NCI-H146 treated with DMSO at 0.1 percent for 48 hours (cell line): Measurements from ENCODE around the gene FBXW12.
A peak's percentile ranks its signal among the peaks of the same experiment; 100 is the strongest.
"Not testable (repeated sequence)": the region's sequence is repeated elsewhere in the genome, so short reads cannot be mapped to it uniquely, and the experiment has no call there.

Experiments used
- DNase-seq: peaks from one replicate; lab custom pipeline; 2025; ENCODE audit not compliant: unreplicated experiment; lab: John Stamatoyannopoulos, UW

Gene FBXW12, protein sequence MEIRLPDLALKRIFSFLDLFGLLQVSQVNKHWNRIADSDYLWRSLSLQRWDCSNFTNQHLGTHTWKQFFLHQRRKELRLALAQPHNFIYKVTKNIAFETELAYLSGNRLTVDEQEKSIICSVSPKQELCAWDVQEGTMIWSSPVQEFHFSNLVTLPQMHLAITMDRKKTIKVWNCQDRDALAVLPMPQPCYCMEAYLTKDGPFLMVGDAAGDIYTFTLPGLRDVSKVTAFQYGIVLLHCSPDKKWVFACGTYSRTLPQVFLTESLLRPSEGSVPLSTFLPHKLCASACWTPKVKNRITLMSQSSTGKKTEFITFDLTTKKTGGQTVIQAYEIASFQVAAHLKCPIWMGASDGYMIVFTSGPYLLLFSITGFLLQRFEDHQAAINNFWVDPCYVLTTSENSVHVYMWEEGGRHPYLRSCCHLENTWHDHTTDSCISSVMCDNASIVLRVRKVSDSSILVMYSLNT

DNA sequence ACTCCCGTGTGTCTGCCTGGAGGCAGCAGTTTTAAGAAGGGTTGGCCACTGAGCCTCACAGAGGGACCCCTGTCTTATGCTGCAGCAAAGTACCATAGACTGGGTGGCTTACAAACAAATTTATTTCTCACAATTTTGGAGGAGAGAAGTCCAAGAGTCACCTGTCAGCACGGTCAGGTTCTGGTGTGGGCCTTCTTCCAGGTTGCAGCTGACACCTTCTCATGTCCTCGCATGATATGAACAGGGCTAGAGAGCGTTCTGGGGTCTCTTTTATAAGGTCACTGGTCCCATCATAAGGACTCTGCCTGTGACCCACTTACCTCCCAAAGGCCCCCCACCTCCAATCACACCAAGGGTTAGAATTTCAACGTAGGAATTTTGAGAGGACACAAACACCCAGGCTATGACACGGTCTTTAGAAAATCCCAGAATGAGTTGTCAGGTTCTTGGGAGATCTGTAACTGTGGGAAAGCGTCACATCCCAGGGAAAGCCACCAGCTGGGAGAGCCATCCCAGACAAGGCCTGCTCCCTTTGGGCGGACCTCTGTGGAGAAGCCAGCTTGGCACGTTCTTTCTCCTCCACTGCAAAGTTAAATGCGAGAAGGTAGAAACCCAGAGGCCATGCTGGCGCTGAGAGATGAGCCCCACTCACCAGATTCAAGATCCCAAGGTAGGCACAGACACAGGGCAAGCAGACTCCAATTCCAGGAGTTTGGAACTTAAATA, at the start of gene FBXW12:
Gene FBXW12, plus strand, starts transcription at position 569 of the 726 bp plus-strand sequence. CDS start 549 bp downstream, outside the sequence.
- no peak for DNase-seq

DNA sequence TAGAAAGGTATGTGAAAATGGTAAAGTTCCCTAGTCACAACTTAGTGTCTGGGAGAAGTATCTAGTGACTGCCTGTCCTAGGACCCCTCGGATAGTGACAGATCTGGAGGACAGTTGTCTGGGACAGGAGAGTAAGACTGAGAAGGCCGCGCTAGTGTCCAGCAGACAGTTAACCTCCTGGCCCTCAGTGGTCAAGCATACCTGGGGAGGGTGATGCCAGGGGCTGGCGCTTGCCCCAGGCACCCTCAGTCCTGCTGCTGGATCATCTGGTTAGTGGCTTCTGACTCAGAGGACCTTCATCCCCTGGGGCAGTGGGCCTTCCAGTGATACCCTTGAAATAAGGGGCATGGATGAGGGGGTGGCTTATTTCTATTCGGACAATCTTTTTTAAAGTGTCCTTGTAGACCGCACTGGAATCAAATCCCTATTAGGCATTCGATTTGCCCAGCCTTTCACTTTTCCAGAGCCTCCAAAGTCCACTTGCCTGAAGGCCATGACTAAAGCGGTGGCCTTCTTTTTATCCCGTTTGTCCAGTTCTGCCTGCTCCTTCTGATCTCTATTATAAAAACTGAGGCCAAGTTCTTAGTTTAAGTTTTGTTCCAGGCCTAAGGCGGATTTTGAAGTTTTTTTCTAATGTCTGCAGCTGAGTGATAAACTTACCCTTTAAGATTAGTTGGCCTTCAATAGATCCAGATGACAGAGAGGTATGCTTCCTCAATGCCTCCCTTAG, 40.1 kb upstream of the FBXW12 start:
- not testable (repeated sequence) for DNase-seq

GRCh38 chr3:48333346-48334245, 38.4 kb upstream of the FBXW12 start, which contains the start of gene SPINK8:
SPINK8 (minus strand) TSS chr3:48333661; CDS start chr3:48328341, 5,320 bp downstream.
- not testable (repeated sequence) for DNase-seq

DNA sequence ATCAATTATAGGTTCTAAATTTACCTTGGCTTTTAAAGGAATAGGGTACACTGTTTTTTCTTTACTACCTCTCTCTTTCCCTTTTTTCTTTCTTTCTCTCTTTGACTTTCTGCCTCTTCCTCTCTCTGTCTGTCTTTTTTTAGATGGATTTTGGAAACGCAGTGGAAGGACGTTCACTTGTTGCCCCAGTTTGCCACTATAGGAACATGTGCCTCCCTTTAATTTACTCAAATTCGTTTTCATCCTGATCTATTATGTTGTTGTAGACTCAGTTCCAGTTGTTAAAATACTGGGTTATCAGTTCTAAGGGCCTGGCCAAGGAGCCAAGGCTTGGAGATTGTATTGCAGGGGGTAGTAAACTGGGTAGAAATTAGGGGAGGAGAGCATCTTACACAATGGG, 37.4 kb upstream of the FBXW12 start:
- DNase-seq: no peak

DNA sequence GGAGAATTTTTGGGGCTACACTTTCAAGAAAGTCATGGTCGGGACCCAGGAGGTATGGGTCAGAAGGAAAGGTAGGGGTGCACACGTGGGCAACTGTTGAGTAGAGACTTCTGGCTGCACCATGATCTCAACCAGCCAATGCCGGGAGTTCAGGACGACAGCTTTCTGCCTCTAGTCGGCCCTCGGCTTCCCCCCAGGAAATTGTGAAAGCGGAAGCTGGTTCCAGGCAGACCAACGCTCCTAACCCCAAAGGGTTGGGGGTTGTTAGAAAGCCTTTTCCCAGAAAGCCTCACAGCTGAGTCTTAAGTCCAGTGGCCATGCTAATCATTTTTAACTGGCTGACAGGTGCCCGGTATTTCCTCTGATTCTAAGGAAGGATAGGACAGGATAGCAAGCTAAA, 36.7 kb upstream of the FBXW12 start:
- not testable (repeated sequence) for DNase-seq

GRCh38 chr3:48337536-48337935, 34.5 kb upstream of the FBXW12 start:
- not testable (repeated sequence) for DNase-seq

DNA sequence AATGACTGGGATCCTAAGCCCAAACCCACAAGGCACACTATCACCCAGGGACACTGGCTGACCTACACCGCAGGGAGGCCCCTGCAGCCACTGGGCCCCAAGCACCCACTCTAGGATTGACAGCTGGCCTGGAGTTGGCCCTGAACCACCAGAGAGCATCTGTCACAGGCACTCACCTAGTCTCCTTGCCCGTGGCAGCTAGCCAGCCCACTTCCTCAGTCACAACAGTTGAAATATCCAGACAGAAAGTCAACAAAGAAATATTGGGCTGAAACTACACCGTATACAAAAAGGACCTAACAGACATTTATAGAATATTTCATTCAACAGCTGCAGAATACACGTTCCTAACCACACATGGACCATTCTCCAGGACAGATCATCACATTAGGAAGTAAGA, 33.4 kb upstream of the FBXW12 start:
- no peak for DNase-seq

- DNase-seq: no peak
These were observed 28.6 kb upstream of the FBXW12 start for GRCh38 chr3:48343432-48343831.

- DNase-seq: no peak
These were observed 27.0 kb upstream of the FBXW12 start for GRCh38 chr3:48344867-48345507.

DNA sequence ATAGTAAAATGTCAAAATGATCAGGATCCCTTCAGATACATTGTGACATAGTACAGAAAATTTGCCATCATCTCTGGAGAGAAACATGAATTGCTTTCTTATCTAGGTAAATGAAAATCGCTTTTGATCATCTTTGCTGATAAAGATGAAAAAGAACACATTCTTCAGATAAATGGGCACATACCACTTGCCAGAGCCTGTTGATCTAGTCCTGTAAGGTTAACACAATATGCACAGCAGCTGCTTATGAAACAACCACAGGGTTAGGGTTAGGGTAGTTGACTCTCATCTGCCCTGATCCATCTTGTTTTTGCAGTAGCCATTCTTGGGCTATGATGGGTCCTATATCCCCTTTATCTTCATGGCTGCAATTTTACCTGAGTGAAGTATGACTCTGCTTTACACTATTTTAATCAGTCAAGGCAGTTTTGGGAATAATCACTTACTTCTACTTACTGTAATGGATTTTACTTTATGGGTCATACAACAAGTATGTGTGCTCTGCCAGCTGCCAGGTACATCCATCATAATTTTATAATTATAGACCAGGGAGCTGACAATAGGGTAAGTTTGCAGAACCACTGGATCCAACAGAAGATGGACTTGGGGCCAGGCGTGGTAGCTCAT, 26.0 kb upstream of the FBXW12 start:
- no peak for DNase-seq

DNA sequence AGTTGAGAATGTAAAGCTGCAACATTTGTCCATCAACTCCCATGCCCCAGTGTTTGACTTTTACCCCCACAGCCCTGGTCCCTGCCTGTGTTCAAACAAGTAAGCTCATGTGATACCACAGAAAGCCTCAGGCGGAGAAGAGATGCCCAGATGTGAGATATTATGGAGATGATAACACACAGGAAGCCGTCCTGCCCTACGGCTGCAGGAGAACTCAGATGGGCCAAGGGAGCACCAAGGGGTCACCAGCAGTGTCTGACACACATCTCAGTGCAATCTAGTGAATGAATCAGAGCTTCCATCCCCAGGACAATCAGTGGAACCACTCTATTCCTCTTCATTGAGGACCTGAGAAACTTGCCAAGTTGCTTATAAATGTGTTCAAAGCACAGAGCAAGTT, 24.5 kb upstream of the FBXW12 start:
- no peak for DNase-seq

GRCh38 chr3:48352546-48352945, 19.5 kb upstream of the FBXW12 start:
- no peak for DNase-seq

DNA sequence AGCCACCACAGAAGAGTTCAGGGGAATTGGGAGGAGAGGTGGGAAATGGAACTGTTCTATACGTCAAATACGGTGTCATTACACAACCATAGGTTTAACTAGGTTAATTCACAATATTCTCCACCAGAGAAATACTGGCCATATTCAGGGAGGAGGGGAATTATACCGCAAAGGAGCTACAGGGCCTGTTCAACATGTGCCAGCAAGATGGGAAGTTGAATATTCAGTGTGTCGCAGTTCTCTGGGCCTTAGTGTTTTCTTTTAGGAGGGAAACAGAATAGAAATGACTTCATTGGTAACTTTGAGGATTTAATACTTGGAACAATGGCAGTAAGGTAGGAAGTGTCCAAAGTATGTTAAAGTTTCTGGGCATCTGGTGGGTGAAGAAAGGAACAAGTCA, 18.0 kb upstream of the FBXW12 start:
- no peak for DNase-seq

- DNase-seq: no peak
These were observed 15.6 kb upstream of the FBXW12 start for GRCh38 chr3:48356419-48356818.

DNA sequence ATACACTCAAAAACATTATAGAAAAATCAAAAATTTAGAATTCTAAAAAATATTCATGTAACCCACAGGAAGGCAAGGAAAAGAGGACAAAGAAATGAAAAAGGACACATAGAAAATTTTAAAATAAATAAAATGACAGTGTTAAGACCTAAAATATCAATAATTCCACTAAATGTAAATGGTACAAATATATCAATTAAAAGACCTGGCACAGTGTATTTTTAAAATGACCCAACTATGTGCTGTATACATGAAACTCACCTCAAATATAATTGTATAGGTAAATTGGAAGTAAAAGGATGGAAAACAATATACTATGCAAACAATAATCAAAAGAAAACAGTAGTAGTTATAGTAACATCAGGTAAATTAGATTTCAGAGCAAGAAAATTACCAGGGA, 10.1 kb upstream of the FBXW12 start:
- DNase-seq: no peak

- DNase-seq: no peak
These were observed 7.2 kb upstream of the FBXW12 start for GRCh38 chr3:48364840-48365239.

GRCh38 chr3:48367201-48367600, 4.8 kb upstream of the FBXW12 start:
- peak; percentile 18 for DNase-seq

- DNase-seq: no peak
These were observed 2.2 kb upstream of the FBXW12 start for GRCh38 chr3:48369693-48370332.

GRCh38 chr3:48370333-48370713, 1.7 kb upstream of the FBXW12 start:
- no peak for DNase-seq
